Fibroblast of the aortic adventitia (primary cell): ENCODE data around the gene PRND. TPM values are rescaled to one million over a fixed set of nuclear protein-coding genes. Genes with fewer than 3 reads are reported as not detected.

Source experiments
- DNase-seq: peaks from one replicate; pipeline ENCODE4 v3.0.0-alpha.2; 2010; ENCODE audit warnings: low read depth
- H3K4me3 ChIP-seq: 2 replicates; pipeline ENCODE4 v1.5.1; 2011; ENCODE audit warnings: low read depth, mild to moderate bottlenecking, control low read depth, low read length, moderate library complexity
- total RNA-seq: library from RNA; depleted of rRNA; stranded (reverse); fragments of >200 nt; gene quantifications from 2 replicates; pipeline ENCODE4 v1.2.3, GENCODE V29; 2012; ENCODE audit warnings: low replicate concordance
- TF ChIP-seq, protein P1 (sequence below): IDR thresholded peaks from 2 replicates; pipeline ENCODE4 v1.5.1; 2011; ENCODE audit warnings: mild to moderate bottlenecking, low read length, control low read depth, inconsistent platforms; ENCODE audit not compliant: insufficient read depth

The PRND gene
- total RNA-seq, 1 donor, result not detected

GRCh38 chr20:4691753-4692152 lies 30.0 kb upstream of the PRND start:
- DNase-seq, result no peak
- no peak overlapping the region for H3K4me3 ChIP-seq

DNA sequence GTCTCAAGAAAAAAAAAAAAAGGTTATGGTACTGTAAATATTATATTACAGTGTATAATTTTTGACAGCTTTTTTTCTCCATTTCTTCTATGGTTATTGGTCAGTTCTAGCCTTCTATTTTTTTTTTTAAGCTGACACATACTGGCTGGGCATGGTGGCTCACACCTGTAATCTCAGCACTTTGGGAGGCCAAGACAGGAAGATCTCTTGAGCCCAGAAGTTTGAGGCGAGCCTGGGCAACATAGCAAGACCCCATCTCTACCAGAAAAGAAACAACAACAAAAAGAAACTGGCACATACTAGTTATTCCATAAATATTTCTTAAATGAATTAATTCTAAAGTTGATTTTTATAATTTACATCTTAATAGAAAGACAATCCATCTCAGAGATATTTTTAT lies 27.6 kb upstream of the PRND start:
- H3K4me3 ChIP-seq, result no peak overlapping the region
- TF ChIP-seq, protein P1, sequence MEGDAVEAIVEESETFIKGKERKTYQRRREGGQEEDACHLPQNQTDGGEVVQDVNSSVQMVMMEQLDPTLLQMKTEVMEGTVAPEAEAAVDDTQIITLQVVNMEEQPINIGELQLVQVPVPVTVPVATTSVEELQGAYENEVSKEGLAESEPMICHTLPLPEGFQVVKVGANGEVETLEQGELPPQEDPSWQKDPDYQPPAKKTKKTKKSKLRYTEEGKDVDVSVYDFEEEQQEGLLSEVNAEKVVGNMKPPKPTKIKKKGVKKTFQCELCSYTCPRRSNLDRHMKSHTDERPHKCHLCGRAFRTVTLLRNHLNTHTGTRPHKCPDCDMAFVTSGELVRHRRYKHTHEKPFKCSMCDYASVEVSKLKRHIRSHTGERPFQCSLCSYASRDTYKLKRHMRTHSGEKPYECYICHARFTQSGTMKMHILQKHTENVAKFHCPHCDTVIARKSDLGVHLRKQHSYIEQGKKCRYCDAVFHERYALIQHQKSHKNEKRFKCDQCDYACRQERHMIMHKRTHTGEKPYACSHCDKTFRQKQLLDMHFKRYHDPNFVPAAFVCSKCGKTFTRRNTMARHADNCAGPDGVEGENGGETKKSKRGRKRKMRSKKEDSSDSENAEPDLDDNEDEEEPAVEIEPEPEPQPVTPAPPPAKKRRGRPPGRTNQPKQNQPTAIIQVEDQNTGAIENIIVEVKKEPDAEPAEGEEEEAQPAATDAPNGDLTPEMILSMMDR, result no peak

More at GRCh38 chr20:4691753-4692152, 30.0 kb upstream of the PRND start:
- TF ChIP-seq, protein P1, result no peak

GRCh38 chr20:4697189-4697830 lies 24.4 kb upstream of the PRND start:
- TF ChIP-seq, protein P1, result no peak
- DNase-seq, result no peak
- H3K4me3 ChIP-seq, result no peak overlapping the region

More for the DNA sequence above, 27.6 kb upstream of the PRND start:
- no peak for DNase-seq

DNA sequence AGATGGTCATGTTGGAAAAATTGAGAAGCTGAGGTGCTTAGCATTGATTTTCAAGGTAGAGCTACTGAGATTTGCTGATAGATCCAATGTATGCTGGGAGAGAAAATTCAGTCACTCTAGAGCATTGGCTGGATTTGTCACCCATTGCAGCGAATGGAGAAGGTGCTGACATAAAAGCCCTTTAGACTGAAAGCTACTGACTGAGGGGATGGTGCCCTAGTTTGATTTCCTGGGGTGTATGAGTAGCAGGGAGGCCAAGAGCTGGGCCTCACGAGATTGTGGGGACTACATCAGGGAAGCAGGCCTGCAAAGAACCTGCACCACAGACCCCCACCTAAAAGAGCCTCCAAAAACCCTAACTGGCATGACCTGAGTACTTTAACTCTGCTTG lies 23.9 kb upstream of the PRND start:
- no peak overlapping the region for H3K4me3 ChIP-seq
- TF ChIP-seq, protein P1, result no peak
- DNase-seq, result no peak

- TF ChIP-seq, protein P1, result no peak
- H3K4me3 ChIP-seq, result no peak overlapping the region
- no peak for DNase-seq
Measured at GRCh38 chr20:4699216-4699615, 22.5 kb upstream of the PRND start.

DNA sequence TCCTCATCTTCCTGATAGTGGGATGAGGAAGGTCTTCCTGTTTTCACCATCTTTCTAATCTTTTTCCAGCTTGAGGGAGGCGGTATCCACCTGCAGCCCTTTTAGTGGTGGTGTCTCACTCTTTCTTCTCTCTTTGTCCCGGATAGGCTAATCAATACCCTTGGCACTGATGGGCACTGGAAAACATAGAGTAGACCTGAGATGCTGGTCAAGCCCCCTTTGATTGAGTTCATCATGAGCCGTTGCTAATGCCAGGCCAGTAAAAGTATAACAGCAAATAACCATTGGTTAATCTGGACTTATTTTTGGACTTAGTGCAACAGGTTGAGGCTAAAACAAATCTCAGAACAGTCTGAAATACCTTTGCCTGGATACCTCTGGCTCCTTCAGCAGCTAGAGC lies 21.8 kb upstream of the PRND start:
- DNase-seq, result no peak
- H3K4me3 ChIP-seq, result no peak overlapping the region
- TF ChIP-seq, protein P1, result no peak
